Stimulated activated CD4-positive, alpha-beta T cell treated with anti-CD3 and anti-CD28 coated beads, Interleukin-1b, Interleukin-23, amount 100 ng/mL, for 48 hours (primary cell): ENCODE measurements around the gene TTC13.

Experiments used
- DNase-seq: peaks from one replicate; pipeline ENCODE4 v3.0.0-alpha.2; 2020

Gene TTC13

DNA sequence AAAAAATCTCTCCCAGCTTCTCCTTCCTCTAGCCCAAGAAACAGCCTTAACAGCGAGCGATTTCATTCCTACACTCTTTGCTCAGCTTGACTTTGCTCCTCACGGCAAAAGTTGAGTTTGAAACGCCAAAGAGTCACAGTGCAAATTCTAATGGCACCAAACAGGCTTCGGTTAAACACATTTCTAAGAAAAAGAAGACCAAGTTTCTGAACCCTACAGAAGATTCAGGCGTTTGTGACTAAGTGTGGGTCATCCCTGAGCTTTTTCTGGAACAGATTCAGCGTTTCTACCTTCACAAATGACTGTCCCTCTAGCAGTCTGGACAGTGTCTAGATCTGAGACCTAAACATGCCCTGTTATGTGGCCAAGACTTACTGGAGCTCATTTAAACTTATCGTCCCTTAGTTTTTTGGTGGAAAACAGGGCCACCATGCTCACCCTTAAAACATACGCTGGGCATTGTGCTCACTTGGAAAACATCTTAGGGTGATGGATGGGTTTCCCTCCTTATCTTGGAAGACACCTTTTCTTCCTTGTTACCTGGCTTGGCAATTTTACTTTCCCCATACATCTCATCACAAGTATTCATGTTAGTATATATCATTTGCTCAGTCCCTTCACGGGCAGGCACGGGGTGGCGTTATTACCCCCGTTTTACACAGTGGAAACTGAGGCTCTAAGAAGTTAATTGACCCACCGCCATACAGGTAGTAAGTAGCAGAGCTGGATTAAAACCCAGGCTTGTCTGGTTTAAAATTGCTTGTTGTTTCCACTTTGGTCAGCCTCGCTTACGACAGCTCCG, 111.4 kb downstream of the TTC13 start:
- no peak for DNase-seq

- DNase-seq = no peak
These were observed 112.2 kb downstream of the TTC13 start for GRCh38 chr1:230866171-230867070.

- DNase-seq = no peak
These were observed 113.4 kb downstream of the TTC13 start for GRCh38 chr1:230865062-230865817.

- DNase-seq = no peak
These were observed 114.2 kb downstream of the TTC13 start for GRCh38 chr1:230864441-230864840.

DNA sequence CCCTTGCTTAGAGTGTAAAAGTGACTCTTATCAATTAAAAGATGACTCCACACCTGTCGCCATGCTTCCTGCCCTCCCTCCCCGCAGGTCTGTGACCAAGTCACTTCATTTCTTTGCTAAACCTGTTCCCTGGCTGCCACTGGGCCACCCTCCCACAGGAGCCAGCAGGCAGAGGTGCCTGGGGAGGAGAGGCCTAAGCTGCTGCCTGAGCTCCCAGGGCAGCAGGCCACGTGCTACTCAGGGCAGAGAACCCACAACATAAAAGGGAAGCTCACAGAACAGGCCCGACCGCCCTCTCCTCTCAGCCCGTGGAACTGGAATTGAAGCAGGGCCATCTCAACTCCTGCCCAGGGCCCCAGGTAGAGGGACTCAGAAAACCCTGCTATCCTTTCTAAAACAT, 115.2 kb downstream of the TTC13 start:
- DNase-seq = no peak

DNA sequence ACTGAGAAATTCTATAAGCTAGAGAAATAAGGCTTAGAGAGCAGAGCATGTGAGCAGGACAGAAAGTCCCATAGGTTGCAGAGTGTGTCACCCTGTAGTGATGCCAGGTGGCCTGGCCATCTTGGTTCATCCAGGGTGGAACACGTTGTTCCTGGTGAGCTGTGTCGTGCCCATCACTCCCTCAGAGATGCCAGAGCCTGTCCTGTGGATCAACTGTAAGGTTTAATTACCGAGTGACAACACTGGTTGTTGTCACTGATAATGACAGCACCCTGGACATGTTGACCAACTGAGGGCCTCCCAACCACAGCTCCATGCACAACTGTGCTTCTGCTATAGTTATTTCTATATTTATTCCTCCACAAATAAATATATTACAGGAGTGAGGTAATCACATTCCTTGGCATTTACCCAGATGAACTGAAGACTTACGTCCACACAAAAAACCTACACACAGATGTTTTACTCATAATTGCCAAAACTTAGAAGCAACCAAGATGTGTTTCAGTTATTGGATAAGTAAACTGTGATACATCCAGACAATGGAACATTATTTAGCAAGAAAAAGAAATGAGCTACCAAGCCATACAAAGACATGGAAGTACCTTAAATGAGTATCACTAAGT, 116.6 kb downstream of the TTC13 start:
- no peak for DNase-seq

DNA sequence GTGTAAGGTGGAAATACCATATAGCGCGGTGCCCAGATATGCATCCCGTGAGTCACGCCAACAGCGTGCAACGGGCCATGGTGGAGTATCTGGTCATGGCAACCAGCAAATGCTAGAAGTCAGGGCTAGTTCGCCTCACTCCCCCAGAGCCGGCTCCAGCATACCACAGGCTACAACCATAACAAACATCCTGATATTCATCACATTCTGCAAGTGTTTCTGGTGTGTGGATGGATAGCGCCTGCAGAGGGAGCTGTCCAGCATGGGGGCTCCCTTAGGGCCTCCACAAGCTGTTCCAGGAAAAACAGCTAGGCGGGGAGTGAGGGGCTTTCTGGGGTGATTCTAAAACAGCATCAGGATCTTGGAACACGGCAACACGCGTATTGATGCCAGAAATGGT, 117.2 kb downstream of the TTC13 start:
- no peak for DNase-seq

- DNase-seq = no peak
These were observed 117.9 kb downstream of the TTC13 start for GRCh38 chr1:230860617-230861384.

- no peak for DNase-seq
These were observed 119.5 kb downstream of the TTC13 start for GRCh38 chr1:230858918-230859729.

DNA sequence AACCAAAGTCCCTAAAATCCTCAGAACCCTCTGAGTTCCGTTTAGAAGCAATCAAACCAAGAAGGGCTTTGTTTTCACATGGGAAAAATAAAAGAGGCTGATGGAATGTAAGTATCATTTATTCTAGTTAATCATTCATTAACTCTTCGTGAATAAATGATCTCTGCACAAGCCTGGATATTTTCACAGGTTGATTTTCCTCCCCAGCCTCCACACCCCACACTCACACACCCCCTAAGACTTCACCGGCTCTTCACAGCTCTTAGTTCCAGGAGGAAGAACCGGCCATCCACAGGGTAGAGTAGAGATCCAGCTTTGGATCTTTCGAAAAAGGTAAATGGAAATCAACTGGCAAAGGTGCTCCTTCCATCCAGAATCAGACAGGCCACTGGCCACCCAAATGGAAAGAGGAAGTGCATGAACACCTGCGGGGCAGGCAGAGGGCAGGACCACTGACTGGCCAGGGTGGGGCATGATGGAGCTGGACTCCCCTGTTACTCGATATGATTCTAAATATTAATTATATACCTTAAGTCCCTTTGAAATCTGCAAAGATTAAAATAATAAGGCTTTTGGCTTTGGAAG, 120.3 kb downstream of the TTC13 start:
- no peak for DNase-seq

DNA sequence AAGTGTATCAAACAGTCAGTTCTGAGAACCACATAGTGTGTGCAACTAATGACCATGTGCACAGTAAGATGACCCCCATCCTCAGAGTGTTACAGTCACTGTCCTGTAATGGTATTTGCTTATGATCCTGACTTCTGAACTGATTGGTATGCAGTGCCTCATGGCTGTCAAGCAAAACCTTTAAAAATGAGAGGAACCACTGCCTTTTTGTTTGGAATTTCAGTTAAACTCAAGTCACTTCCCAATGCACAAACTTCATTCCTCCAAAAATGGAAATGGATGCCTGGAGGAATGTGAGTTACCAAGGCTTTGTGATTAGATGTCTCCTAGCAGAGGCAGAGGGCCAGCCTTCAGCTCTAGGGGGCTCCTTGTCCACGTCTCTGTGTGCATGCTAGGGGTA, 120.8 kb downstream of the TTC13 start:
- no peak for DNase-seq

GRCh38 chr1:230857077-230857476, 121.6 kb downstream of the TTC13 start:
- DNase-seq = no peak
